ENCODE results near the gene ZXDC. TPM values are rescaled to one million over a fixed set of nuclear protein-coding genes. Genes with fewer than 3 reads are reported as not detected.

Gene ZXDC
- total RNA-seq, 2 donors from 2014 or later = 30.5 to 31.6 TPM

DNA sequence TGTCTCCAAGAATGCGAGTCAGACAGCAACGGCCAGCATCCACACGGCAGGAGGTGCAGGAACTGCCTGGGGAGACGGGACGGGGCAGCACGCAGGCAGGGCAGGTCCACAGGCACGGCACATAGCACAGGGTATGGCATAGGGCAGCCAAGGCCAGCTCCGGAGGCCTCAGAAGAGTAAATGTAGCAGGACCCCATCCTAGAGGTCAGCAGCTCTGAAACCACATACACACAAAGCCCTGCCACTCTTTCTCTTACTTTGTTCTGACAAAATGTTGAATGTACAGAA lies 26.9 kb downstream of the ZXDC start:
- Mint-ChIP-seq H3K4me1 (no peaks in the 10 kb centered on the region), H3K36me3 (ENCODE audit: low read depth) (peaks cover 14% of the 10 kb centered on the region), H3K27ac (no peak overlapping the region), H3K9me3 (no peaks in the 10 kb centered on the region), H3K27me3 (ENCODE audit: insufficient read depth) (no peaks in the 10 kb centered on the region), H3K4me3 (no peak overlapping the region)
- no peaks in the 10 kb centered on the region for H3K4me1 ChIP-seq (ENCODE audit: control insufficient read depth, insufficient read depth, low read length)
- no peak overlapping the region for H3K27ac ChIP-seq (ENCODE audit: low read depth, low read length)
- no peaks in the 10 kb centered on the region for H3K9me3 ChIP-seq (ENCODE audit: control insufficient read depth, low read length)
- H3K4me3 ChIP-seq (ENCODE audit: low read length) = no peak overlapping the region
- TF ChIP-seq, protein P1, sequence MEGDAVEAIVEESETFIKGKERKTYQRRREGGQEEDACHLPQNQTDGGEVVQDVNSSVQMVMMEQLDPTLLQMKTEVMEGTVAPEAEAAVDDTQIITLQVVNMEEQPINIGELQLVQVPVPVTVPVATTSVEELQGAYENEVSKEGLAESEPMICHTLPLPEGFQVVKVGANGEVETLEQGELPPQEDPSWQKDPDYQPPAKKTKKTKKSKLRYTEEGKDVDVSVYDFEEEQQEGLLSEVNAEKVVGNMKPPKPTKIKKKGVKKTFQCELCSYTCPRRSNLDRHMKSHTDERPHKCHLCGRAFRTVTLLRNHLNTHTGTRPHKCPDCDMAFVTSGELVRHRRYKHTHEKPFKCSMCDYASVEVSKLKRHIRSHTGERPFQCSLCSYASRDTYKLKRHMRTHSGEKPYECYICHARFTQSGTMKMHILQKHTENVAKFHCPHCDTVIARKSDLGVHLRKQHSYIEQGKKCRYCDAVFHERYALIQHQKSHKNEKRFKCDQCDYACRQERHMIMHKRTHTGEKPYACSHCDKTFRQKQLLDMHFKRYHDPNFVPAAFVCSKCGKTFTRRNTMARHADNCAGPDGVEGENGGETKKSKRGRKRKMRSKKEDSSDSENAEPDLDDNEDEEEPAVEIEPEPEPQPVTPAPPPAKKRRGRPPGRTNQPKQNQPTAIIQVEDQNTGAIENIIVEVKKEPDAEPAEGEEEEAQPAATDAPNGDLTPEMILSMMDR (conservative IDR thresholded peaks at IDR 0.05) = no peak
- no peak overlapping the region for H3K9ac ChIP-seq (ENCODE audit: extremely low read depth, low read length, poor library complexity, severe bottlenecking)
- no peaks in the 10 kb centered on the region for H3K27me3 ChIP-seq (ENCODE audit: control insufficient read depth, insufficient read depth, low read length, poor library complexity, severe bottlenecking)
- no peak for DNase-seq
- peaks cover 54% of the 10 kb centered on the region for H3K36me3 ChIP-seq (ENCODE audit: control insufficient read depth, insufficient read depth, low read length)
- 82 to 90% methylated on average over 3 to 8 of the region's 8 CpGs for WGBS, 2 experiments (ENCODE audit: insufficient coverage in 1 of 2, insufficient read length in 1 of 2)

DNA sequence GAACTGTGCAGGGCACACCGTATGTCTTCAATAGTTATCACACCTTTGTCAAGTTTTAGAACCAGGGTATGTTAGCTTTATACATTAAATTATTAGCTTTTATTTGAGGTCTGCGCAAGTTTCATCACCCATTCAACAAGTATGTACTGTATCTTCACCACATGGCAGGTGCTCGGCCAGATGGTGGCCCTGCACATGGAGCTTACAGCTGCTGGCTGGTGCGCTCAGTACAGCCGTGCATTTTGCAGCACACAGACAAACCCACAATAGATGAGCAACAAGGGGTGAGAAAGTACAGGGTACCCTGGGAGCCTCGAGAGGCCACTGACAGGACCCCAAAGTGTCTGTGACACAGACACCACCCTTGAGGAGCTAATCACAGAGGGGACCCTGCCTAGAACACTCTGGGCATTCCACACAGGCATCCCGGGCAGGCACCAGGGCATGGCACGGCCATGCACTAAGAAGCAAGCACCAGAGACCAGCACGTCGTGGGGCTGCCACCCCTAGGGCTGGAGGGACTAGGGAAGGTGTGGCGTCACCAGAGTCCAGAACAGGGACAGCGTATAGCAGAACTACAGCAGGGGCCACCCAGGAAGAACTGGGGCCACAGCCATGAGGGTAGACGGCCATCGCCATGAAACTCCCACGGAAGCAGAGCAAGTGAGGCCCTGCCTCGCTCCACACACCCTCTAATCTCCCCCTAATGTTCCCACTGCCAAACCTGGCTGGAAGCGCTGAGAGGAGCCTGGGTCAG lies 27.4 kb downstream of the ZXDC start:
- DNase-seq = peak; percentile 46
- WGBS, 2 experiments (ENCODE audit: insufficient coverage in 1 of 2, insufficient read length in 1 of 2) = 92 to 93% methylated on average over 6 to 17 of the region's 17 CpGs
- H3K4me3 Mint-ChIP-seq = no peak overlapping the region
- Histone ChIP-seq H3K27me3 (ENCODE audit: control insufficient read depth, insufficient read depth, low read length, poor library complexity, severe bottlenecking) (no peaks in the 10 kb centered on the region), H3K9me3 (ENCODE audit: control insufficient read depth, low read length) (no peaks in the 10 kb centered on the region), H3K9ac (ENCODE audit: extremely low read depth, low read length, poor library complexity, severe bottlenecking) (no peak overlapping the region), H3K4me1 (ENCODE audit: control insufficient read depth, insufficient read depth, low read length) (no peaks in the 10 kb centered on the region), H3K27ac (ENCODE audit: low read depth, low read length) (no peak overlapping the region), H3K4me3 (ENCODE audit: low read length) (no peak overlapping the region), H3K36me3 (ENCODE audit: control insufficient read depth, insufficient read depth, low read length) (peaks cover 49% of the 10 kb centered on the region)
- no peak overlapping the region for H3K27ac Mint-ChIP-seq
- H3K4me1 Mint-ChIP-seq = no peaks in the 10 kb centered on the region
- no peaks in the 10 kb centered on the region for H3K27me3 Mint-ChIP-seq (ENCODE audit: insufficient read depth)
- TF ChIP-seq, protein P1 (conservative IDR thresholded peaks at IDR 0.05) = no peak
- no peaks in the 10 kb centered on the region for H3K9me3 Mint-ChIP-seq
- peaks cover 14% of the 10 kb centered on the region for H3K36me3 Mint-ChIP-seq (ENCODE audit: low read depth)

DNA sequence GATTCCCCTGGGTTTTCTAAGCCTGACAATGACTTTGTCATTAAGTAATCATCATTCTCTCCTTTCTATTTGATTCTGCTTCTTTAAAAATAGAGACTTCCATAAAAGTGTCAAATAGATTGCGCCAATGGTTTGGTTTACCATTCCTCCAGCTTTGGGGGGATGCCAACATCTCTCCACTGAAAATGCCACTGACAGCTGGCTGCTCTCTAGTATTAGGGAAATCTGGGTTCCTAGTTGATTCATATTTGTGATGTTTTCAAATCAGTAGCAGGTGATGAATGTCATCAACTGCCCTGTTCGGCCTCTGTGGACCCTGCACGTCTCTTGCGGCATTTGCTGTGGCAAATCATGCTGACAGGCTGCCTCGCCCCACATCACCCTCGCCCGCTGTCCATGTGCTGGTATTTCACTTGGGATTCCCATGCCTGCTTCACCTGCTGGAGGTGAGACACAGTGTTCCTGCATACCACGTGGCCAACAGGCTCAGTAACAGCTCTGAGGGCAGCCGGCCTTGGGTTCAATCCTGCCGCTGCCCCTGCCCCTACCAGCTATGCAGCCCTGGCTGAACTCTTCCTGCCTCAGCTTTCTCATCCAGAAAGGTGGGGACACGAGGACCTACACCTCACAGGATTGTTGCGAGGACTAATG lies 28.1 kb downstream of the ZXDC start:
- Histone ChIP-seq H3K27me3 (ENCODE audit: control insufficient read depth, insufficient read depth, low read length, poor library complexity, severe bottlenecking) (no peaks in the 10 kb centered on the region), H3K36me3 (ENCODE audit: control insufficient read depth, insufficient read depth, low read length) (peaks cover 42% of the 10 kb centered on the region), H3K9ac (ENCODE audit: extremely low read depth, low read length, poor library complexity, severe bottlenecking) (no peak overlapping the region), H3K9me3 (ENCODE audit: control insufficient read depth, low read length) (no peaks in the 10 kb centered on the region), H3K4me3 (ENCODE audit: low read length) (no peak overlapping the region), H3K27ac (ENCODE audit: low read depth, low read length) (no peak overlapping the region), H3K4me1 (ENCODE audit: control insufficient read depth, insufficient read depth, low read length) (no peaks in the 10 kb centered on the region)
- no peaks in the 10 kb centered on the region for H3K9me3 Mint-ChIP-seq
- peaks cover 17% of the 10 kb centered on the region for H3K36me3 Mint-ChIP-seq (ENCODE audit: low read depth)
- H3K27ac Mint-ChIP-seq = no peak overlapping the region
- 88 to 96% methylated on average over 10 to 12 of the region's 12 CpGs for WGBS, 2 experiments (ENCODE audit: insufficient coverage in 1 of 2, insufficient read length in 1 of 2)
- TF ChIP-seq, protein P1 (conservative IDR thresholded peaks at IDR 0.05) = no peak
- H3K4me3 Mint-ChIP-seq = no peak overlapping the region
- peak; percentile 28 for DNase-seq
- H3K4me1 Mint-ChIP-seq = no peaks in the 10 kb centered on the region
- H3K27me3 Mint-ChIP-seq (ENCODE audit: insufficient read depth) = no peaks in the 10 kb centered on the region
